Measurements from ENCODE around the gene SLC34A1. TPM values are rescaled to one million over a fixed set of nuclear protein-coding genes. Genes with fewer than 3 reads are reported as not detected.

Gene SLC34A1
- total RNA-seq, 1 experiment from 2014 or later: not detected

DNA sequence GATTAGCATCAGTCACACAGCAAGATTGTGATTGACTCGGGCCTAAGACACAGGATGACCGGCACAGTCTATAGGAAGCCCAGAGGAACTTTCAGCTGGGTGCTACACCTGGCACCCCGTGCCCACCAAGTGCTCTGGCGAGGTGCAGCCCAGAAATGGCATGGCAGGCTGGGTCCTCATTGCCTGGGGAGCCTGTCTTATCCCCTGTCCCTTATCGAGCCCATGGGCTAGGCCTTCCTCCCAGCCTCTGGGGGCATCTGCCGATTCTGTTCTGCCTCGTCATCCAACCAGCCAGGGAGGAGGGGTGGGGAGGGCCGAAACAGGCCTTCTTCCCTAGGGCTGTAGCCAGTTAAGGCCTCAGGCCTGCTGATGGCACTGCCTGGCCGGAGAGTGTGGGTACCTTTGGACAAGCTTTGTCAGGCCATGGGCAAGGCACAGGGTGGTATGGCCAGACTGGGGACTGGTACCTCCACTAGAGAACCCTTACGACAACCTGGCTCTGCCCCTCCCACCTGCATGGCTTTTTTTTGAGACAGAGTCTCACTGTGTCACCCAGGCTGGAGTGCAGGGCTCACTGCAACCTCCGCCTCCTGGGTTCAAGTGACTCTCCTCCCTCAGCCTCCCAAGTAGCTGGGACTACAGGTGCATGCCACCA, 43.8 kb downstream of the SLC34A1 start:
- no peaks in the 10 kb centered on the region for H3K27me3 ChIP-seq (replicated peaks; ENCODE audit: insufficient read depth, low read depth, low read length, poor library complexity)
- peaks cover 13% of the 10 kb centered on the region for H3K4me1 ChIP-seq (ENCODE audit: insufficient read depth, low read length, poor library complexity, severe bottlenecking)
- no peak for DNase-seq (ENCODE audit: low spot score)
- intact Hi-C loops (cut with micrococcal nuclease; ENCODE audit: unreplicated experiment): no loop called here
- H3K9me3 ChIP-seq (ENCODE audit: low read depth, low read length, poor library complexity, severe bottlenecking): no peaks in the 10 kb centered on the region
- BruUV-seq (replicated peaks): no TSS peak
- peak overlapping the region; percentile 76 for H3K4me3 ChIP-seq (ENCODE audit: low read depth, low read length, poor library complexity, severe bottlenecking)
- ChIA-PET CTCF (no interaction called here), POLR2A (ENCODE audit: low non-redundant PET) (interaction anchor here (0.6 kb wide), 1 partner anchor 1814 kb away, joined by 3 read pairs; no protein-coding TSS in a partner anchor)
- TF ChIP-seq, protein P1, sequence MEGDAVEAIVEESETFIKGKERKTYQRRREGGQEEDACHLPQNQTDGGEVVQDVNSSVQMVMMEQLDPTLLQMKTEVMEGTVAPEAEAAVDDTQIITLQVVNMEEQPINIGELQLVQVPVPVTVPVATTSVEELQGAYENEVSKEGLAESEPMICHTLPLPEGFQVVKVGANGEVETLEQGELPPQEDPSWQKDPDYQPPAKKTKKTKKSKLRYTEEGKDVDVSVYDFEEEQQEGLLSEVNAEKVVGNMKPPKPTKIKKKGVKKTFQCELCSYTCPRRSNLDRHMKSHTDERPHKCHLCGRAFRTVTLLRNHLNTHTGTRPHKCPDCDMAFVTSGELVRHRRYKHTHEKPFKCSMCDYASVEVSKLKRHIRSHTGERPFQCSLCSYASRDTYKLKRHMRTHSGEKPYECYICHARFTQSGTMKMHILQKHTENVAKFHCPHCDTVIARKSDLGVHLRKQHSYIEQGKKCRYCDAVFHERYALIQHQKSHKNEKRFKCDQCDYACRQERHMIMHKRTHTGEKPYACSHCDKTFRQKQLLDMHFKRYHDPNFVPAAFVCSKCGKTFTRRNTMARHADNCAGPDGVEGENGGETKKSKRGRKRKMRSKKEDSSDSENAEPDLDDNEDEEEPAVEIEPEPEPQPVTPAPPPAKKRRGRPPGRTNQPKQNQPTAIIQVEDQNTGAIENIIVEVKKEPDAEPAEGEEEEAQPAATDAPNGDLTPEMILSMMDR (conservative IDR thresholded peaks at IDR 0.05; ENCODE audit: low read depth, low read length): no peak
- no peak for TF ChIP-seq EZH2 (IDR thresholded peaks at IDR 0.05; ENCODE audit: borderline replicate concordance, low read depth, low read length, poor library complexity, severe bottlenecking)
- H3K27ac ChIP-seq (ENCODE audit: low read depth, low read length, poor library complexity, severe bottlenecking): peak overlapping the region; percentile 84
- peaks cover 10% of the 10 kb centered on the region for H3K36me3 ChIP-seq (ENCODE audit: insufficient read depth, low read length, poor library complexity, severe bottlenecking)

DNA sequence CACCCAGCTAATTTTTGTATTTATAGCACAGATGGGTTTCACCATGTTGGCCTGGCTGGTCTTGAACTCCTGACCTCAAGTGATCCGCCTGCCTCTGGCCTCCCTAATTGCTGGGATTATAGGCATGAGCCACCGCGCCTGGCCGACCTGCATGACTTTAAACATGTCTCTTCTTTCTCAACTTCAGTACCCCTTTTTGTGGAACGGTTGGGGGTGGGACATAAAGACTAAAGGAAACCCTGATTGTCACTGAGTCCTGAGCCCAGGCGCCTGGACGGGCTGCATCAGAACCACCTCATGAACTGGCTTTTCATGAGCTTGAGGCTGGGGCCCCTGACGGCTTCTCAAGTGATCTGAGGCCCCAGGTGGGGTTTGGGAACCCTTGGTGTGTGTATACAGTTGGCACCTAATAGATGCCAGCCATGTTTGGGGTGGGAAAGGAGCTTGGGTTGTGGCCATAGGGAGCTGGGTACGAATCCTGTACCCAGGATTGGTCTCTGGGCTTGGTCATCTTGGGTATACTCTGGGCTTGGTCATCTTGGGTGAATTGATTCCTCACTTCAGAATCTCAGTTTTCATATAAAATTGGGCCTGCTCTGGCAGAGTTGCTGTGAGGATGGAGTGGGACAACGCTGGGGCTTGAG, 44.5 kb downstream of the SLC34A1 start:
- no TSS peak for BruUV-seq (replicated peaks)

DNA sequence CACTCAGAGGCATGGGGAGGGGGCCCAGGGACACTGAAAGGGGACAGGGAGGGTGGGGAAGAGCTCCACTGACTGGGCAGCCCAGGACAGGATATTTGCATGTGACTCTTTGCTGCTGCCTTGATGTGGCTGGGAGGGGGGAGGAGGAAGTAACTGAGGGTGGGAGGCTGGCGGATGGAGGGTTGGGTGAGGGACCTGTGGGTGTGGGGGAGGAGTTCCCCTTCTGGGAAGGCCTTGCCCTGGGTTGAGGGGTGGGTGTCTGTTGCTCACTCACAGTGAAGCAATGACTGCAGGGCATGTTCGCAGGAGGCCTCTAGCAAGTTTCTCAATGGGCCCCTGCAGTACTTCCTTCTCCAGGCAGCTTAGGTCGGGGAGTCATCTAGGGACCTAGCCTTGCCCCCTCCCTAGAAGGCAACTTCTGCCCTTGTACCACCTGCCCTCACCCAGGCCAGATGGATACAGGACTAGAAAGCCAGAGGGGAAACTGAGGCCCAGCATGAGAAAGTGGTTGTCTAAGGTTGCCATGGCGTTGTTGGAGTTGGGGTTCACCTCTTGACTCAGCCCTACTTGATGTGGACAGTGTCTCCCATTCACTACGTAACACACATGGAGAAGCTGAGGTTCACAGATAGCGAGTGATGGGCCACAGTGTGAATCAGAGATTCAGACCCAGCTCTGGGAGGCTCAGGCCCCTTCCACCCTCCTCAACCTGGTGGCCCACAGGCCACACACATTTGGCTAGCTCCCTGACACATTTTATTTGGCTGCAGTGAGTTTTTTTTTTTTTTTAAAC, 45.2 kb downstream of the SLC34A1 start:
- BruUV-seq (replicated peaks): no TSS peak
- intact Hi-C loops (cut with micrococcal nuclease; ENCODE audit: unreplicated experiment): no loop called here
- Histone ChIP-seq H3K4me3 (ENCODE audit: low read depth, low read length, poor library complexity, severe bottlenecking) (no peak overlapping the region), H3K4me1 (ENCODE audit: insufficient read depth, low read length, poor library complexity, severe bottlenecking) (peaks cover 13% of the 10 kb centered on the region), H3K27me3 (replicated peaks; ENCODE audit: insufficient read depth, low read depth, low read length, poor library complexity) (no peaks in the 10 kb centered on the region), H3K9me3 (ENCODE audit: low read depth, low read length, poor library complexity, severe bottlenecking) (no peaks in the 10 kb centered on the region), H3K36me3 (ENCODE audit: insufficient read depth, low read length, poor library complexity, severe bottlenecking) (peaks cover 13% of the 10 kb centered on the region), H3K27ac (ENCODE audit: low read depth, low read length, poor library complexity, severe bottlenecking) (no peak overlapping the region)
- CTCF ChIA-PET: no interaction called here
- no peak for DNase-seq (ENCODE audit: low spot score)
- TF ChIP-seq, protein P1 (conservative IDR thresholded peaks at IDR 0.05; ENCODE audit: low read depth, low read length): no peak
- no peak for TF ChIP-seq EZH2 (IDR thresholded peaks at IDR 0.05; ENCODE audit: borderline replicate concordance, low read depth, low read length, poor library complexity, severe bottlenecking)
- POLR2A ChIA-PET (ENCODE audit: low non-redundant PET): no interaction called here

More for the DNA sequence above, 44.5 kb downstream of the SLC34A1 start:
- POLR2A ChIA-PET (ENCODE audit: low non-redundant PET): no interaction called here
- no peaks in the 10 kb centered on the region for H3K27me3 ChIP-seq (replicated peaks; ENCODE audit: insufficient read depth, low read depth, low read length, poor library complexity)
- peaks cover 13% of the 10 kb centered on the region for H3K4me1 ChIP-seq (ENCODE audit: insufficient read depth, low read length, poor library complexity, severe bottlenecking)
- no peaks in the 10 kb centered on the region for H3K9me3 ChIP-seq (ENCODE audit: low read depth, low read length, poor library complexity, severe bottlenecking)
- TF ChIP-seq EZH2 (IDR thresholded peaks at IDR 0.05; ENCODE audit: borderline replicate concordance, low read depth, low read length, poor library complexity, severe bottlenecking): no peak
- TF ChIP-seq, protein P1 (conservative IDR thresholded peaks at IDR 0.05; ENCODE audit: low read depth, low read length): no peak
- no peak overlapping the region for H3K4me3 ChIP-seq (ENCODE audit: low read depth, low read length, poor library complexity, severe bottlenecking)
- intact Hi-C loops (cut with micrococcal nuclease; ENCODE audit: unreplicated experiment): no loop called here
- CTCF ChIA-PET: no interaction called here
- no peak for DNase-seq (ENCODE audit: low spot score)
- no peak overlapping the region for H3K27ac ChIP-seq (ENCODE audit: low read depth, low read length, poor library complexity, severe bottlenecking)
- peaks cover 10% of the 10 kb centered on the region for H3K36me3 ChIP-seq (ENCODE audit: insufficient read depth, low read length, poor library complexity, severe bottlenecking)

Data from A673 (cell line).